ENCODE results near the gene TRIM47. TPM values are rescaled to one million over a fixed set of nuclear protein-coding genes. Genes with fewer than 3 reads are reported as not detected.

Gene TRIM47
- total RNA-seq, 1 donor from 2014 or later = 22.5 TPM

Other genes with a start within 250 kb of the TRIM47 start
- gene SMIM5, start 245.1 kb downstream of the TRIM47 start, total RNA-seq = 0.09 and 0.16 TPM in 2 replicates
- 30.8 and 33.3 TPM in 2 replicates for gene RECQL5, start 211.4 kb downstream of the TRIM47 start, total RNA-seq
- gene SAP30BP, start 211.2 kb downstream of the TRIM47 start, total RNA-seq = 97.6 and 101 TPM in 2 replicates
- 1.3 and 2.0 TPM in 2 replicates for gene ITGB4, start 157.1 kb downstream of the TRIM47 start, total RNA-seq
- gene GALK1, start 113.4 kb downstream of the TRIM47 start, total RNA-seq = 55.4 and 63.7 TPM in 2 replicates
- gene UNK, start 93.8 kb downstream of the TRIM47 start, total RNA-seq = 26.8 and 30.1 TPM in 2 replicates
- gene UNC13D, start 34.2 kb downstream of the TRIM47 start, total RNA-seq = 165 and 175 TPM in 2 replicates
- gene WBP2, start 23.2 kb downstream of the TRIM47 start, total RNA-seq = 79.3 and 80.7 TPM in 2 replicates
- gene TRIM65, start 18.4 kb upstream of the TRIM47 start, total RNA-seq = 42.8 and 45.6 TPM in 2 replicates
- 127 and 139 TPM in 2 replicates for gene MRPL38, start 26.3 kb upstream of the TRIM47 start, total RNA-seq
- 15.0 and 17.6 TPM in 2 replicates for gene FBF1, start 62.5 kb upstream of the TRIM47 start, total RNA-seq
- gene ACOX1, start 100.6 kb upstream of the TRIM47 start, total RNA-seq = 29.4 and 30.6 TPM in 2 replicates
- gene TEN1, start 100.7 kb upstream of the TRIM47 start, total RNA-seq = 11.4 and 13.4 TPM in 2 replicates
- 6.9 and 7.4 TPM in 2 replicates for gene CDK3, start 122.3 kb upstream of the TRIM47 start, total RNA-seq
- gene EVPL, start 148.7 kb upstream of the TRIM47 start, total RNA-seq = 0.02 TPM in 1 of 2 replicates, not detected in the other
- 188 and 194 TPM in 2 replicates for gene SRP68, start 193.9 kb upstream of the TRIM47 start, total RNA-seq
- 10.7 and 14.5 TPM in 2 replicates for gene GALR2, start 196.2 kb upstream of the TRIM47 start, total RNA-seq
- 10.3 and 14.1 TPM in 2 replicates for gene ZACN, start 200.6 kb upstream of the TRIM47 start, total RNA-seq
- gene EXOC7, start 225.2 kb upstream of the TRIM47 start, total RNA-seq = 103 and 110 TPM in 2 replicates